Measurements from ENCODE around the gene HOXD9. TPM values are rescaled to one million over a fixed set of nuclear protein-coding genes. Genes with fewer than 3 reads are reported as not detected.

Gene HOXD9
- total RNA-seq, 4 donors from 2014 or later, result 2.7 to 13.3 (median 7.5) TPM

DNA sequence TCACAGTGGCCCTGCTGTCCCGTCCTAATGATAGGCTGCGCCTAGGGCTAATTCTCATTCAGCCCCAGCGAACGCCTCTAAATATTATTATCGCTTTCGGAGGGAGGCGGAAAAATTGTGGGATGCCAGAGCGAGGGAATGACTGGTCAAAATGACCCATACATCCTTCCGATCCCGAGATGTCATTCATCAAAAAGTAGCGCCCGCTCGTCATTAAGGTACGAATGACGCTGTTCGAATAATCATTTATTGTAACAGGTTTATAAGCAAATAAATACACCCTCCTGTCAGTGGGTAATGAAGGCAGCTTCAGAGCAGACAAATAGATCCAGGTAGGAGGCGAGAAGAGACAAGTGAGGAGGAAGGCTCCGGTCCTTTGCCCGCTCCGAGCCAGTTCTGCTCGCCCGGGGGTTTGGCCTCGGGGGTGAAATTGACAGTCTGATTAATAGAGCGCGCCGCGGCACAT is 38.7 kb upstream of the HOXD9 start, which contains the start of gene EVX2:
TSS of gene EVX2 (minus strand) at position 167 of the 466 bp plus-strand sequence. CDS start 186 bp downstream, outside the sequence.
- peaks cover 8 to 59% (median 41%) of the 10 kb centered on the region in 4 donors for H3K4me1 ChIP-seq
- intact Hi-C loops (cut with DNase I; ENCODE audit: low total_unique reads) (loop anchor here (10.0 kb wide), 2 partner anchors 499 to 829 kb away; no protein-coding TSS in a partner anchor), in situ Hi-C loops (cut with MboI; ENCODE audit: low pct_ligation_motif_present in 1 of 4, low pct_unique_long_range_greater_than_20kb in 1 of 4, low sequenced_read_pairs in 3 of 4) (loop anchor here in 2 of 4 donors (25.0 kb wide), 2 partner anchors 397 to 722 kb away; no protein-coding TSS in a partner anchor)
- H3K27ac ChIP-seq, result no peak within 1 kb of the TSS
- TF ChIP-seq POLR2A (IDR thresholded peaks at IDR 0.05) (no peak), EP300 (IDR thresholded peaks at IDR 0.05; ENCODE audit: low read depth) (no peak), POLR2AphosphoS5 (IDR thresholded peaks at IDR 0.05) (no peak)
- TF ChIP-seq, protein P1, sequence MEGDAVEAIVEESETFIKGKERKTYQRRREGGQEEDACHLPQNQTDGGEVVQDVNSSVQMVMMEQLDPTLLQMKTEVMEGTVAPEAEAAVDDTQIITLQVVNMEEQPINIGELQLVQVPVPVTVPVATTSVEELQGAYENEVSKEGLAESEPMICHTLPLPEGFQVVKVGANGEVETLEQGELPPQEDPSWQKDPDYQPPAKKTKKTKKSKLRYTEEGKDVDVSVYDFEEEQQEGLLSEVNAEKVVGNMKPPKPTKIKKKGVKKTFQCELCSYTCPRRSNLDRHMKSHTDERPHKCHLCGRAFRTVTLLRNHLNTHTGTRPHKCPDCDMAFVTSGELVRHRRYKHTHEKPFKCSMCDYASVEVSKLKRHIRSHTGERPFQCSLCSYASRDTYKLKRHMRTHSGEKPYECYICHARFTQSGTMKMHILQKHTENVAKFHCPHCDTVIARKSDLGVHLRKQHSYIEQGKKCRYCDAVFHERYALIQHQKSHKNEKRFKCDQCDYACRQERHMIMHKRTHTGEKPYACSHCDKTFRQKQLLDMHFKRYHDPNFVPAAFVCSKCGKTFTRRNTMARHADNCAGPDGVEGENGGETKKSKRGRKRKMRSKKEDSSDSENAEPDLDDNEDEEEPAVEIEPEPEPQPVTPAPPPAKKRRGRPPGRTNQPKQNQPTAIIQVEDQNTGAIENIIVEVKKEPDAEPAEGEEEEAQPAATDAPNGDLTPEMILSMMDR (IDR thresholded peaks at IDR 0.05), result no peak
- peaks cover 99% of the 10 kb centered on the region for H3K27me3 ChIP-seq
- H3K9me3 ChIP-seq, result no peaks in the 10 kb centered on the region
- no peak within 1 kb of the TSS for H3K4me3 ChIP-seq
- 28 to 35% methylated on average over 5 to 27 of the region's 27 CpGs for WGBS, 2 donors (ENCODE audit: low coverage in 1 of 2)
- no peak for DNase-seq
- H3K36me3 ChIP-seq, result no peaks in the 10 kb centered on the region

GRCh38 chr2:176084611-176085119 is 37.9 kb upstream of the HOXD9 start:
- Histone ChIP-seq H3K36me3 (no peaks in the 10 kb centered on the region), H3K9me3 (no peaks in the 10 kb centered on the region), H3K27ac (no peak overlapping the region), H3K4me1 (peaks cover 4 to 53% (median 34%) of the 10 kb centered on the region in 4 donors), H3K27me3 (peaks cover 99% of the 10 kb centered on the region), H3K4me3 (no peak overlapping the region)
- intact Hi-C loops (cut with DNase I; ENCODE audit: low total_unique reads), result loop anchor here (5.0 to 10.0 kb wide), 3 partner anchors 397 to 830 kb away; no protein-coding TSS in a partner anchor
- no peak for DNase-seq
- 7 to 11% methylated on average over 16 to 26 of the region's 26 CpGs for WGBS, 2 donors (ENCODE audit: low coverage in 1 of 2)
- TF ChIP-seq, protein P1 (IDR thresholded peaks at IDR 0.05), result no peak
- TF ChIP-seq EP300 (IDR thresholded peaks at IDR 0.05; ENCODE audit: low read depth) (no peak), POLR2AphosphoS5 (IDR thresholded peaks at IDR 0.05) (no peak)
- in situ Hi-C loops (cut with MboI; ENCODE audit: low pct_ligation_motif_present in 1 of 4, low pct_unique_long_range_greater_than_20kb in 1 of 4, low sequenced_read_pairs in 3 of 4), result loop anchor here in 2 of 4 donors (25.0 kb wide), 2 partner anchors 397 to 722 kb away; no protein-coding TSS in a partner anchor

DNA sequence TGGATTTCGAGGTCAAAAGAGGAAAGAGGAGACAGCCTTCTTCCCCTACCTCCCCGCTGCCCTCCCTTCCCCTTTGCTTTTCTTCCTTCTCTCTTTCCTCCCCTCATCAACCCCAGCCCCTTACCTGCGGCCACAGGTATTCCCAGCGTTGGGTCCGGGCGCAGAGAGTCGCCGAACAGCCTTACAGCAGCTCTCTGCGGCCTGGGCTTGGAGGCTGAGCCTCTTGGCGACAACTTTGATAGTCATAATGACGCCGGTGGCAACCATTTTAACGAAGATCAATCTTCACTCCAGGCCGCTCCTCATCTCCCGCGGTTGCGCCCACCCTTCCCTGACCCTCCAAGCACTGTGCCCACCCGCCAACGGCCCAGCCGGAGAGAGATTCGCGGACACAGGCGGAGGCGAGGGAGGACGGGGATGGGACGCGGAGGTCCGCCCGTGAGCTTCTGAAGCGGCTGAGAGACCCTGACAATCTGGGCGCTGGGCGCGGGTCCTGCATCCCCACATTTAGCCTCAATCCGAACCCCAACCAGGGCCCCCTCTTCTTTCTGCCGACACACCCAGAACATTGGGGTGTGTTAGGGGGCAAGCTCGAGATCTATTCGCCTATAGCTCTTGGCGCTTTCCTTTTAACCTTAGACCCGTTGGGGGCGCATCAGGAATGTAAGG is 37.3 kb upstream of the HOXD9 start:
- Histone ChIP-seq H3K9me3 (no peaks in the 10 kb centered on the region), H3K4me1 (peaks cover 3 to 49% (median 30%) of the 10 kb centered on the region in 4 donors), H3K27me3 (peaks cover 100% of the 10 kb centered on the region), H3K36me3 (no peaks in the 10 kb centered on the region), H3K4me3 (no peak overlapping the region), H3K27ac (no peak overlapping the region)
- intact Hi-C loops (cut with DNase I; ENCODE audit: low total_unique reads) (loop anchor here (5.0 to 10.0 kb wide), 3 partner anchors 398 to 830 kb away; no protein-coding TSS in a partner anchor), in situ Hi-C loops (cut with MboI; ENCODE audit: low pct_ligation_motif_present in 1 of 4, low pct_unique_long_range_greater_than_20kb in 1 of 4, low sequenced_read_pairs in 3 of 4) (loop anchor here in 2 of 4 donors (25.0 kb wide), 2 partner anchors 398 to 723 kb away; no protein-coding TSS in a partner anchor)
- no peak for DNase-seq
- TF ChIP-seq EP300 (IDR thresholded peaks at IDR 0.05; ENCODE audit: low read depth), result no peak
- no peak for TF ChIP-seq POLR2AphosphoS5 (IDR thresholded peaks at IDR 0.05)
- TF ChIP-seq POLR2A (IDR thresholded peaks at IDR 0.05), result no peak
- TF ChIP-seq, protein P1 (IDR thresholded peaks at IDR 0.05), result no peak
- 0 to 16% methylated on average over 1 to 38 of the region's 40 CpGs for WGBS, 2 donors (ENCODE audit: low coverage in 1 of 2)

Data from transverse colon (tissue), 4 donors.